Measurements from ENCODE around the gene NAT9.

NAT9 gene, protein sequence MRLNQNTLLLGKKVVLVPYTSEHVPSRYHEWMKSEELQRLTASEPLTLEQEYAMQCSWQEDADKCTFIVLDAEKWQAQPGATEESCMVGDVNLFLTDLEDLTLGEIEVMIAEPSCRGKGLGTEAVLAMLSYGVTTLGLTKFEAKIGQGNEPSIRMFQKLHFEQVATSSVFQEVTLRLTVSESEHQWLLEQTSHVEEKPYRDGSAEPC

GRCh38 chr17:74776044-74776962 is at the start of gene NAT9:
TSS of gene NAT9 (minus strand) at chr17:74776345. CDS start at chr17:74775698, 647 bp downstream.
- DNase-seq, result peak; percentile 92

DNA sequence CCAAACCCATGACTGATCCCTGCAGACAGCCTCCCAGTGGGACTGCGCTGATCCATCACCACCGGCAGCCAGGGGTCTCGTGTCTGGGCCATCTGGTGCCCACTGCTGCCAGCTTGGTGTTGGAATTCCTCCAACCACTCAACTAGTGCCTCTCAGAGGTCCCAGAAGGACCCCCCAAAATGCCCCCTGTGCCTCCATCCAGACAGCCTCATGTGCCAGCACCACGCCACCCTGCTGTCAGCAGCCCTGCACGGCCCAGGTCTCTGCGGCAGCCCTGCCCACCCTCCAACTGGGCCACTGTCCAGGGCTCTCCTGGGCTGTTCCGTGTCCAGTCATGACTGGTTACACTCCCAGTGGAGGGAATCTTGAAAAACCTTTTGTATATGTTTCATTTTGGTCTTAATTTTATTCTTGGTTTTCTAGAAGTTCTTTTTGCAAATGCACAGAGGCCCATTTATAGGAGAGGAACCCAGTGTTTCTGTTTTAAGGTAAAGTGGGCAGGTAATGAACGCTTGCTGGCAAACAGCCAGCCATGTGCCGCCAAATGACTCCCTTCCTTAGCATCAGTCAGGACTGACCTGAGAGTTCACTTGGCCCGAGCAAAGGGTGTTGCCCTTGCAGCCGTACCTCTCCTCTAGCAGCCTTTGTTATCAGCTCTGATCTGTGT is 48.9 kb upstream of the NAT9 start:
- peak; percentile 45 for DNase-seq

GRCh38 chr17:74822939-74823367 is 46.8 kb upstream of the NAT9 start:
- no peak for DNase-seq

- DNase-seq, result no peak
Measured at GRCh38 chr17:74822335-74822938, 46.3 kb upstream of the NAT9 start.

DNA sequence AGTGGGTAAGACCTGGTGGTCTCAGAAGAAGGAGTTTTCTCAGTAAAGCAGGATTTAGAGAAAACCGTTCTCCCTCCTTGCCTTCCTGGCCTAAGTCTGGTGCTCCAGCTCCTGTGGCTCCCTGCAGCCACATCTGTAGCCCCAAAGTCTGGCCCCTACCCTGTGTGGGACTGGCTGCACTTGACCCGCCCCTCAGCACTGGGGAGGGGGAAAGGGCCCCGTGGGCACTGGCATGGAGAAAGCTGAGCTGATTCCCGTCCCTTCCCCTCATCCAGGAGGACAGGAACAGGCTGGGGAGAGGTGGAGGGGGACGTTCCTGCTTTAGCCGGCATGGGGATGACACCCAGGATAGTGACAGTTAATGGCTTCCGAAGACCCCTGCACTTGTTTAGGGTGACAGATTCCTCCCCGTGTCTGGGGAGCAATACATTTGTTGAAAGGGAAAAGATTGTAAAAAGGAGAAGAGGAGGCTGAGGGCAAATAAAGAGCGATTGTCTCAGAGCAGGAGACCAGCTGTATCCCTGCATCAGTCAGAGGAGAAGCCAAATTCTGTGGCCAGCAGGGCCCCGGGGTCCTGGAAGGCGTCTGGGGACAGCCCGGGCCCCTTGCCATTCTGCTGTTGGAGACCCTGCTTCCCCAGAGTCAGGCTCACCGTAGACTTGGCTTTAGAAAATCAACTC is 45.6 kb upstream of the NAT9 start:
- no peak for DNase-seq

GRCh38 chr17:74819801-74820436 is 43.8 kb upstream of the NAT9 start:
- no peak for DNase-seq

DNA sequence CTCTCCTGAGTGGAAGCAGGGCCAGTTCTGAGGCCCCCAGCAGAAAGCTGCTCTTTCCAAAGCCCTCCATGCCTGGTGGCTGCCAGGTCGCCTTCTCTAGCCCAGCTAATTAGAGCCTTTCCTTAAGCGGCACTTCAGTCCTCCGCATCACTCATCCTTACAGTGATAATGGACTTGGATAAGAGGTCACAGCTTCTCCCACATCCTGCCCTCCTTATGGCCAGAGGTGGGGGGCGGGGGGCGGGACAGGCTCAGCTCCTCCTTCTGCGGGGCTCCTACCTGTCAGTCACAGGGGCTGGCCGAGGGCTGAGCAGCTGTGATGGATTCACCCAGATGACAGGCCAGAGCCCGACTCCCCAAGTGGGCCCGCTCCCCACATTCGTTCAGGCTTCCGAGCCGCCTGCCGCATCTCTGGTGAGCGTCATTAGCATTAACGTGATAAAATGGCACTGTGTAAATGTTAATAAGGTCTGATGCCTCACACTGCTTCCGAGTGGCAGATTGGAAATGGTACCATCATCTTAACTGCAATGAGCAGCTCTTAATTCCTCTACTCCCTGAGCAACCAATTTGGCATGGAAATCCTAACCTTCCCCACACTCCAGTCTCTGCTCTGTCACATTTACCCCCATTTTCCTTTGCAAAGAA is 42.3 kb upstream of the NAT9 start:
- DNase-seq, result no peak

GRCh38 chr17:74816905-74817620 is 40.9 kb upstream of the NAT9 start:
- DNase-seq, result no peak

DNA sequence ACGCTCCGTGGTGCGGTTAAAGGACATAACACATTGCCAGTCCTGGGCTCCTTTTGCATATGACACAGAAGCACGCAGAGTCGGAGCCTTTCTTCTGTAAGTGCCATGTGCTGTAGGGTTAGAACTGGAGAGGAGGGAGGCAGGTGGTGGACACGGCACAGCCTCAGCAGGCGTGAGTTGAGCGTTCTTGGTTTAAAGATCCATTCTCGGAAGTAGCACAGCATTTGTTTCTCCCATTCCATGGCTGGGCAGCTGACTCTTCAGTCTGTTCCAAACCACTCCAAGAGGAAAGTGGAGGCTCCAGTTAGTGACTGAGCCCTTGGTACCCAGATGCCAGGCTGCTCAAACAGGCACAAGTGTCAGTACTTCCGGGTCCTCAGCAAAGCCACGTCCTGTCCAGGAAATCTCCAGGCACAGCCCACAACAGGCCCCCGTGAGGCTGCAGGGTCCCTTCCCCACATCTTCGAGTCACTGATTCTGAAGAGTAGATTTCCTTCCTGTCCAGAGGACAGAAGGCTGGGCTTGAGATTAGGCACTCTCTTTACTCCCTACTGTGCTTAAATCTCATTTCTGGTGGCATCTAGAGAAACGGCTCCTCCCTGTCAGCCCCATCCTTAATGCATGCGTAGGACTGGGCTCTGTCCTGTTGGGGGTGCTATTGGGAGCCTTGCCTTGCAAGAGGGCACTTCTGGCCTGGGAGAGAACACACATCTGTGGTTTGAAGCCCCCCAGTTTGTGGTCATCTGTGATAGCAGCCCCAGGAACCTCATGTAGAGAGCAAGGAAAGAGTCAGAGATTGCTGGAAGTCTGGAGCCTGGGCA is 39.6 kb upstream of the NAT9 start:
- no peak for DNase-seq

DNA sequence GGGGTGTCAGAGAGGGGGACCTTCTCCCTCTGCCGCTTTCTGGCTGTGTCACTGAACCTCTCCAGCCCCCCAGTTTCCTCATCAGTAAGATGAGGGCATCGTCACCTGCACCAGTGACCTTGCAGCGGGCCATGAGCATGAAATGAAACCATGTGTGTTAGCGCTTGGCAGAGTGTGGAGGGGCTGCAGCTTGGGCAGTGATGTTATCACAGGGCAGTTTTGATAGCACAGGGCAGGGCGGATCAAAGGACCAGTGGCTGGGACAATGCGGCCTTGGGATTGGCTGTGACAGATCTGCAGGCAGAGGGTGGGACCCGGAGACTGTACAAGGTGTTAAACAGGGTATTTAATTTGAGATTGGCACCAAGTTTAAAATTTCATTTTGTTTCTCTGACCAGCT is 38.9 kb upstream of the NAT9 start:
- DNase-seq, result no peak

DNA sequence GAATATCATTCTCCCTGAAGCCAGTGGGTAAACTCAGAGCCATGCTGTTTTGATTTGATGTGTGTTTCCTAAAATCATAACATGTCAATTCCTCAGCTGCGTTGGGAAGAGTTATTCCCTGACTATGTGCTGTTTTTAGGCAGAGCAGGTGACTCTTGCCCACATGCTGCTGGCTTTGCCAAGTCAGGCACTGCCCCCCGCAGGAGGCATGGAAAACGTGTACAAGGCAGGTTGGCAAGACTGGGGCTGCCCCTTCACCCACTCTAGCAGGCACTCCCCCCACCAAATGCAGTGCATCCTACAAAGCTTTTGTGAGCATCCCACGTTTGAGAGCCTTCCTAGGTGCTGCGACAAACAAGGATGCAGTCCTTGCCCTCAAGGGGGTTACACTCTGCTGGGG is 38.3 kb upstream of the NAT9 start:
- no peak for DNase-seq

DNA sequence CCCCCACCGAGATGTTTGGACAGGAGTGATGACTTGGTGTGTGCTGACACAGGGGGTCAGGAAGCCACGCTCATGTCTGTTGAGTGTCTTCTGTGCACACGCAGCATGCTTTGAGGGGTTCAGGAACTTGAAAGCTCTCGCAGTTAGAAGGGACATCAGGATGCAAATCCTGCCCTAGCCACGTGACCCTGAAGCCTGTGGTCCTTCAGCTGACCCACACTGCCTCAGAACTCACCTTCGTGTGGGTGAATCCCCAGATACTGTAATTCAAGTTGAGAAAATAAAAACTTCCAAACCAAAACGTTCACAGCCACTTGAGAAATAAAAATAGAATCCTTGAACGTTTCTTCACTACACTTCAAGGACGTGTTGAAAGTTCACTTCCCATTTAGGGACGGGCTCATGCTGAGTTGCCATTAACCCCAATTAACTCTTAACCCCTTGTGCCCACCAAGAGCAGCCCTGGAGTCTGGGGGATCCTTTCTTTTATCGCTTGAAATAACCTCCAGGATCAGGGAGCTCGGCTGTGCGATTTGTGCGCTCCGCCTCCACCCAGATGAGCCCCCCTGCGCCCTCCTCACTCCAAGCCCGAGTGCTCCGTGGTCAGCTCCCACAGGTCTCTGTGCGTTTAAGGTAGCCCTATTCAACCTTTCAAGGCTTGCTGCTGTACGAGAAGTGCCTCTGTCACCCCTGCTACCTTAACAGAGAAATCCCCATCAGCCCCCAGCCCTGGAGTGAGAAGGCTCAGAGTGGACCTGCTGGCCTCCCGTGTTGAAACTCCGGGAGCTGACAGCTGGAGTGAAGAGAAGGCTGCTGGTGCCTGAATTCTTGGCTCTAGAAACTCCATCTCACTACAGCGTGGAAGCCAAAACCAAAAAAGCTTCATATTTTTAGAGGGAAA is 36.2 kb upstream of the NAT9 start:
- DNase-seq, result no peak

DNA sequence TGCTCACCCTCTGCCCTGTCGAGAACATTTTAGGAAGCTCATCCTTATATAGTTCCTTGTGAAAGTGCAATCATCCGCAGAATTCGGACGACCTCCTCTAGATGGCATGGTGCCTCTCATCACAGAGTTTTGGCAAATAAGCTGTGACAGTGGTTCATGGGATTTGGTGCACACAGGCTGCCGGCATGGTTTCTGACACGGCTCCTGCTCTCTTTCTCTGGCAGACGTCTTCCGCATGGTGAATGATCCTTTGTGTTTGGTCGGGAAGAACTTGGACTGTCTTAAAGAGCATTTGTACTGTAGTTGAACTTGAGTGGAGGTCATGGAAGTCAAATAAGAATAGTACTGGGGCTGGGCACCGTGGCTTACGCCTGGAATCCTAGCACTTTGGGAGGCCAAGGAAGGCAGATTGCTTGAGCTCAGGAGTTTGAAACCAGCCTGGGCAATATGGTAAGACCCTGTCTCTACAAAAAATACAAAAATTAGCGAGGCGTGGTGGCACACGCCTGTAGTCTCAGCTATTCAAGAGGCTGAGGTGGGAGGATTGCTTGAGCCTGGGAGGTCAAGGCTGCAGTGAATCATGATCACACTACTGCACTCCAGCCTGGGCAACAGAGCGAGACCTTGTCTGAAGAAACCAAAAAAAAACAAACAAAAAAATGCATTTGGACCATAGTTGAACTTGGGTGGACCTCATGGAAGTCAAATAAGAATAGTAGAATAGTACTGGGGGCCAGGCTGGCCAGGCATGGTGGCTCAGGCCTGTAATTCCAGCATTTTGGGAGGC is 34.7 kb upstream of the NAT9 start:
- DNase-seq, result no peak

- DNase-seq, result no peak
Measured at GRCh38 chr17:74808714-74809430, 32.7 kb upstream of the NAT9 start.

GRCh38 chr17:74807925-74808324 is 31.8 kb upstream of the NAT9 start:
- peak; percentile 93 for DNase-seq

DNA sequence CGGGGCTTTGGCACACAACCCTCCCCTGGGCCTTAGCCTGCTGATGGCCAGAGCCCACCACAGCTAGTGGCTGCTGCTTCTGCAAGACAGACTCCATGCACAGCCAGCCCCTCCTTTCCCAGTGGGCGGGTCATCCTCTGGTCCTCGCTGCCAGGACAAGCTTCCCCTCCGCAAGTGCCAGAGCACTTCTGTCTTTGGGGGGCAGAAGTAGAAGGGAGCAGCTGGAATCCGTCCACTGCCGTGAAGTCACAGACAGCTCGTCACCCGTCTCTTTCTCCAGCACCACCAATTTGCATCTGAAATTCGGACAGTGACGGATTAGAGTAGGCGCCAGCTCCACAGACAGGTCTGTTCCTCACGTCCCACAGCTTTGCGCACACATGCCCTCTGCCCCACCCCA is 31.3 kb upstream of the NAT9 start:
- DNase-seq, result no peak

DNA sequence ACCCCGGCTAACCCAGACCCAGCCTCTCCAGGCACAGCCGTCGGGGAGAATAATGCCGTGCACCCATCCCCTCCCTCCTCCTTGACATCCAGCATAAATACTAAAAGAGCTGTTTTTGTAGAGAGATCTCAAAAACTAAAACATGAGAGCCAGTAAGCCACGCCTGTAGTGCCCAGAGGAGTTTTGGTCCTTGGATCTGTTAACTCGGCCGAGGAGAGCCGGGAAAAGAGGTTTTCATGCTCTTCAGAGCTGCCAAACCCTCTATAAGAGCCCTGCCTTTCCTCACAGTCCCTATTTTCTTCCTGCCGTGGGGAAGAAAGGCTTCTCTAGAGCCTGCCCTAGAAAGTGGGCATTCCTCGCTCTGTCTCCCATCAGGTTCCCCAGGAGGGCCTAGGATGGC is 30.2 kb upstream of the NAT9 start:
- no peak for DNase-seq

Measured in DMS 273 treated with DMSO at 0.1 percent for 48 hours (cell line).